ENCODE results near the gene PSD. TPM values are rescaled to one million over a fixed set of nuclear protein-coding genes. Genes with fewer than 3 reads are reported as not detected.

Gene PSD
- total RNA-seq, 4 donors from 2014 or later = 0.22 to 3.4 (median 0.93) TPM

DNA sequence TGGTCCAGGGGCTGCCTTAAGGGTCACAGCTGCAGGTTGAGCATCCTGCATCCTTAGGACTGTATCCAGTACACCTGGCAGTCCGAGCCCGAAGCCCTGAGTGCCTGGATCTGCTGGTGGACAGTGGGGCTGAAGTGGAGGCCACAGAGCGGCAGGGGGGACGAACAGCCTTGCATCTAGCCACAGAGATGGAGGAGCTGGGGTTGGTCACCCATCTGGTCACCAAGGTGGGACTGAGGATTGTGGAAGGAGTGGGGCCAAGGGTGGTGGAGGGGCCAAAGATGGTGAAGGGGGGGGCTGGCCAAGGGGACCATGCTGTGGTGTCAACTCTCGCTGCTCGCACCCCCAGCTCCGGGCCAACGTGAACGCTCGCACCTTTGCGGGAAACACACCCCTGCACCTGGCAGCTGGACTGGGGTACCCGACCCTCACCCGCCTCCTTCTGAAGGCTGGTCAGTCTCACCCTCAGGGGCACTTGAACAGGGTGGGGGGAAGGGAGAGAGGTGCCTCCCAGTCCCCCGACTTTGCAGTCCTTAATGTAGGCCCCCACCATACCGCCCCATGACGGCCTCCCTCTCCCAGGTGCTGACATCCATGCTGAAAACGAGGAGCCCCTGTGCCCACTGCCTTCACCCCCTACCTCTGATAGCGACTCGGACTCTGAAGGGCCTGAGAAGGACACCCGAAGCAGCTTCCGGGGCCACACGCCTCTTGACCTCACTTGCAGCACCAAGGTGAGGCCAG lies 17.8 kb downstream of the PSD start:
- Histone ChIP-seq H3K4me3 (no peak overlapping the region), H3K36me3 (peaks cover 17 to 57% (median 27%) of the 10 kb centered on the region in 3 donors), H3K9me3 (no peaks in the 10 kb centered on the region), H3K27me3 (peaks cover 0 to 6% (median 0%) of the 10 kb centered on the region in 4 donors), H3K27ac (no peak overlapping the region), H3K4me1 (peaks cover 31 to 62% (median 37%) of the 10 kb centered on the region in 3 donors)
- TF ChIP-seq POLR2A (IDR thresholded peaks at IDR 0.05) = no peak
- TF ChIP-seq, protein P1, sequence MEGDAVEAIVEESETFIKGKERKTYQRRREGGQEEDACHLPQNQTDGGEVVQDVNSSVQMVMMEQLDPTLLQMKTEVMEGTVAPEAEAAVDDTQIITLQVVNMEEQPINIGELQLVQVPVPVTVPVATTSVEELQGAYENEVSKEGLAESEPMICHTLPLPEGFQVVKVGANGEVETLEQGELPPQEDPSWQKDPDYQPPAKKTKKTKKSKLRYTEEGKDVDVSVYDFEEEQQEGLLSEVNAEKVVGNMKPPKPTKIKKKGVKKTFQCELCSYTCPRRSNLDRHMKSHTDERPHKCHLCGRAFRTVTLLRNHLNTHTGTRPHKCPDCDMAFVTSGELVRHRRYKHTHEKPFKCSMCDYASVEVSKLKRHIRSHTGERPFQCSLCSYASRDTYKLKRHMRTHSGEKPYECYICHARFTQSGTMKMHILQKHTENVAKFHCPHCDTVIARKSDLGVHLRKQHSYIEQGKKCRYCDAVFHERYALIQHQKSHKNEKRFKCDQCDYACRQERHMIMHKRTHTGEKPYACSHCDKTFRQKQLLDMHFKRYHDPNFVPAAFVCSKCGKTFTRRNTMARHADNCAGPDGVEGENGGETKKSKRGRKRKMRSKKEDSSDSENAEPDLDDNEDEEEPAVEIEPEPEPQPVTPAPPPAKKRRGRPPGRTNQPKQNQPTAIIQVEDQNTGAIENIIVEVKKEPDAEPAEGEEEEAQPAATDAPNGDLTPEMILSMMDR (IDR thresholded peaks at IDR 0.05) = no peak
- no peak for DNase-seq
- 60 to 79% methylated on average over 1 to 4 of the region's 22 CpGs for WGBS, 2 donors
- intact Hi-C loops (cut with DNase I) = no loop called here

DNA sequence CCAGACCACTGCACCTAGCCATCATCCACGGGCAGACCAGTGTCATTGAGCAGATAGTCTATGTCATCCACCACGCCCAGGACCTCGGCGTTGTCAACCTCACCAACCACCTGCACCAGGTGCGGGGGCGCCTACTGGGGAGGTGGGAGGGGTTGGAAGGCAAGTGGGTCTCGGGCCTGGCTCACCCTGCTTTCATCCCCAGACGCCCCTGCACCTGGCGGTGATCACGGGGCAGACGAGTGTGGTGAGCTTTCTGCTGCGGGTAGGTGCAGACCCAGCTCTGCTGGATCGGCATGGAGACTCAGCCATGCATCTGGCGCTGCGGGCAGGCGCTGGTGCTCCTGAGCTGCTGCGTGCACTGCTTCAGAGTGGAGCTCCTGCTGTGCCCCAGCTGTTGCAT lies 18.5 kb downstream of the PSD start:
- TF ChIP-seq, protein P1 (IDR thresholded peaks at IDR 0.05) = no peak
- intact Hi-C loops (cut with DNase I) = no loop called here
- DNase-seq = no peak
- Histone ChIP-seq H3K4me3 (peak overlapping the region in 1 of 4 donors; percentile 78), H3K4me1 (peaks cover 31 to 66% (median 37%) of the 10 kb centered on the region in 3 donors), H3K27ac (peak overlapping the region in 2 of 4 donors; percentile 87 to 95), H3K36me3 (peaks cover 17 to 57% (median 27%) of the 10 kb centered on the region in 3 donors), H3K27me3 (peaks cover 0 to under 1% (median 0%) of the 10 kb centered on the region in 4 donors), H3K9me3 (no peaks in the 10 kb centered on the region)
- WGBS, 2 donors = 80% methylated on average over 2 of the region's 17 CpGs; no CpG with 5 or more reads in 1 of the 2 donors

DNA sequence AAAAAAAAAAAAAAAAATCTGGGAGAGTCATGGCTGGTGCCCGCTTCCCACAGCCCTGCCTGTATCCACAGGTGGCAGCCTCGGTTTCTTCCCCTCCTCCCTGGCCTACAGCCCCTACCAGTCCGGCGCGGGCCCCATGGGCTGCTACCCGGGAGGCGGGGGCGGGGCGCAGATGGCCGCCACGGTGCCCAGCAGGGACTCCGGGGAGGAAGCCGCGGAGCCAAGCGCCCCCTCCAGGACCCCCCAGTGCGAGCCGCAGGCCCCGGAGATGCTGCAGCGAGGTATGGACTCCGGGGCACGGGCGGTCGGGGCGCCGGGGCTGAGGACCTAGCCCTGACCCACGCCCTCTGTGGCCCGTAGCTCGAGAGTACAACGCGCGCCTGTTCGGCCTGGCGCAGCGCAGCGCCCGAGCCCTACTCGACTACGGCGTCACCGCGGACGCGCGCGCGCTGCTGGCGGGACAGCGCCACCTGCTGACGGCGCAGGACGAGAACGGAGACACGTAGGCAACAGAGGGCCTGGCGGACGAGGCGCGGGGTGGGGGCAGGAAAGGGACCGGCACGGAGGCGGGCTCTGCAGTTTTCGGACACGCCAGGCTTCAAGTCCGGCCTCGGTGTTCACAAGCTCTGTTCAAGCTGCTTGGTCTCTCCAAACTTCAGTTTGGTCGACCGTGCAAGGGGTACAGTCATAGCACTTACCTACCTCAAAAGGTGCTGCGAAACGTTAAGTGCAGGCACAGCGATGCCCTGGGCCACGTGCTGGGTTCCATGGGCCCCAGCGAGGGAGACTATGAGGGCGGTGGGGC lies 19.2 kb downstream of the PSD start:
- no peaks in the 10 kb centered on the region for H3K27me3 ChIP-seq
- TF ChIP-seq, protein P1 (IDR thresholded peaks at IDR 0.05) = peak; percentile 79 to 98 (median 96)
- peak in 2 of 4 donors; percentile 16 to 64 for TF ChIP-seq POLR2A (IDR thresholded peaks at IDR 0.05)
- H3K4me3 ChIP-seq = peak overlapping the region; percentile 55 to 78 (median 71)
- no peaks in the 10 kb centered on the region for H3K9me3 ChIP-seq
- WGBS, 2 donors = 5 to 7% methylated on average over 2 to 4 of the region's 72 CpGs
- H3K36me3 ChIP-seq = peaks cover 17 to 57% (median 27%) of the 10 kb centered on the region in 3 donors
- H3K27ac ChIP-seq = peak overlapping the region; percentile 85 to 96 (median 91)
- H3K4me1 ChIP-seq = peaks cover 31 to 72% (median 37%) of the 10 kb centered on the region in 3 donors
- intact Hi-C loops (cut with DNase I) = no loop called here
- DNase-seq = peak; percentile 47

DNA sequence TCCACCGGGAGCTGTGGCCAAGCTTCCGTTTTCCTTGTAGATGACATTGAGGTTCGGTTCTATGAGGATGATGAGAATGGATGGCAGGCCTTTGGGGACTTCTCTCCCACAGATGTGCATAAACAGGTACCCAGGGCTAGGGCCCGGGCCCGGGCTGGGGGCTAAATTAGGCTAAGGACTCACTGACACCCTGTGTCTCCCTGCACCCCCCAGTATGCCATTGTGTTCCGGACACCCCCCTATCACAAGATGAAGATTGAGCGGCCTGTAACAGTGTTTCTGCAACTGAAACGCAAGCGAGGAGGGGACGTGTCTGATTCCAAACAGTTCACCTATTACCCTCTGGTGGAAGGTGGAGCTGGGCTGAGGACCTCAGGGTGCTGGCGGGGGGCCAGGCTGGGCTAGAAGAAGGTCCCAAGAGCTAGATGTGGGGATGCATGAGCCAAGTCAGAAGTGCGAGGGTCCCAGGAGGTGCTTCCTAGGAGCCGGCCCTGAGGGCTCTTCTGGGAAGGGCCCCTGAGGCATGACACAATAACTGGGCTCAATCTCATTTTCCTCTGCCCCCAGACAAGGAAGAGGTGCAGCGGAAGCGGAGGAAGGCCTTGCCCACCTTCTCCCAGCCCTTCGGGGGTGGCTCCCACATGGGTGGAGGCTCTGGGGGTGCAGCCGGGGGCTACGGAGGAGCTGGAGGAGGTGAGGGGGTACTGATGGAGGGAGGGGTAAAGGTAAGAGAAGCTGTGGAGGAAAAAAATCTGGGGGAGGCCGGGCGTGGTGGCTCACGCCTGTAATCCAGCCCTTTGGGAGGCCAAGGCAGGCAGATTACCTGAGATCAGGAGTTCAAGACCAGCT lies 20.2 kb downstream of the PSD start:
- Histone ChIP-seq H3K9me3 (no peaks in the 10 kb centered on the region), H3K27me3 (no peaks in the 10 kb centered on the region), H3K4me1 (peaks cover 35 to 79% (median 42%) of the 10 kb centered on the region in 3 donors), H3K27ac (peak overlapping the region in 2 of 4 donors; percentile 87 to 95), H3K36me3 (peaks cover 17 to 57% (median 27%) of the 10 kb centered on the region in 3 donors), H3K4me3 (peak overlapping the region in 2 of 4 donors; percentile 74 to 78)
- TF ChIP-seq, protein P1 (IDR thresholded peaks at IDR 0.05) = no peak
- TF ChIP-seq POLR2A (IDR thresholded peaks at IDR 0.05) = no peak
- DNase-seq = no peak
- intact Hi-C loops (cut with DNase I) = no loop called here
- WGBS, 2 donors = 76 to 78% methylated on average over 11 to 15 of the region's 21 CpGs

Measured in esophagus squamous epithelium (tissue), 5 donors.